Panc1 (cell line): ENCODE data around the gene EIF3J. TPM values are rescaled to one million over a fixed set of nuclear protein-coding genes. Genes with fewer than 3 reads are reported as not detected.

Source experiments
- ATAC-seq: fragments of 200-7000 bp; cut with Tn5 transposase; 2 replicates; pipeline ENCODE4 v1.9.1; 2020; ENCODE audit warnings: mild to moderate bottlenecking, moderate library complexity
- BruUV-seq: library from RNA; stranded (reverse); fragments of 400-500 nt; replicated peaks from 2 replicates; lab custom pipeline; 2021; lab: Mats Ljungman, UMichigan
- CTCF ChIA-PET: fragments of 300-600 bp; sonication (Branson Sonifier 250); formaldehyde crosslinking; loops from one replicate; lab custom pipeline; 2022; ENCODE audit warnings: antibody characterized with exemption; lab: Charles Lee
- POLR2A ChIA-PET: fragments of 300-600 bp; sonication (Branson Sonifier 250); formaldehyde crosslinking; loops from one replicate; lab custom pipeline; 2022; ENCODE audit warnings: antibody characterized with exemption; lab: Charles Lee
- DNase-seq: peaks from one replicate; pipeline ENCODE4 v3.0.0-alpha.2; 2010; ENCODE audit warnings: low read depth, low spot score
- H3K27ac ChIP-seq: 2 replicates; pipeline ENCODE4 v1.5.1; 2011; ENCODE audit warnings: mild to moderate bottlenecking, low read length, inconsistent platforms
- H3K27me3 ChIP-seq: fragments of 200-500 bp; sonication (Bioruptor generic); 2 replicates; pipeline ENCODE4 v1.6.0; 2014; ENCODE audit warnings: low read length, inconsistent platforms; ENCODE audit not compliant: control insufficient read depth, insufficient read depth
- H3K36me3 ChIP-seq: fragments of 200-500 bp; sonication (Bioruptor generic); 2 replicates; pipeline ENCODE4 v1.5.1; 2014; ENCODE audit warnings: inconsistent platforms, mild to moderate bottlenecking, low read length, moderate library complexity; ENCODE audit not compliant: control insufficient read depth, insufficient read depth
- H3K4me1 ChIP-seq: 2 replicates; pipeline ENCODE4 v1.5.1; 2011; ENCODE audit warnings: inconsistent platforms, mild to moderate bottlenecking, low read length, moderate library complexity; ENCODE audit not compliant: control insufficient read depth, insufficient read depth
- H3K4me3 ChIP-seq, 2 experiments: 2 replicates each; pipeline ENCODE4 v1.5.1; 2011 to 2012; ENCODE audit warnings: low read depth in 2 of 2, low read length in 2 of 2, mild to moderate bottlenecking in 2 of 2, inconsistent platforms in 1 of 2, moderate library complexity in 1 of 2
- H3K9me3 ChIP-seq: fragments of 200-500 bp; sonication (Bioruptor generic); 2 replicates; pipeline ENCODE4 v1.5.1; 2014; ENCODE audit warnings: low read depth, mild to moderate bottlenecking, inconsistent platforms, low read length, moderate library complexity; ENCODE audit not compliant: control insufficient read depth, insufficient read depth
- CTCF ChIP-seq: fragments of 450-650 bp; IDR thresholded peaks from 2 replicates; pipeline ENCODE4 v1.5.1; 2017; ENCODE audit warnings: mild to moderate bottlenecking
- POLR2AphosphoS5 ChIP-seq: IDR thresholded peaks from 2 replicates; pipeline ENCODE4 v1.6.1; 2012; ENCODE audit warnings: mild to moderate bottlenecking, low read depth, low read length, moderate library complexity
- REST ChIP-seq, 2 experiments: IDR thresholded peaks; 2 replicates each; pipeline ENCODE4 v1.6.1; 2011 to 2012; ENCODE audit warnings: low read depth in 2 of 2, control low read depth in 1 of 2, low read length in 1 of 2, mild to moderate bottlenecking in 1 of 2, moderate library complexity in 1 of 2; ENCODE audit not compliant: insufficient read depth in 1 of 2
- SIN3A ChIP-seq: IDR thresholded peaks from 2 replicates; pipeline ENCODE4 v1.6.1; 2012; ENCODE audit warnings: low read depth, mild to moderate bottlenecking, low read length, moderate library complexity, borderline replicate concordance; ENCODE audit not compliant: insufficient read depth
- TCF7L2 ChIP-seq: IDR thresholded peaks from 2 replicates; pipeline ENCODE4 v1.6.1; 2011; ENCODE audit warnings: mild to moderate bottlenecking, low read depth, low read length, inconsistent platforms
- in situ Hi-C: cut with HindIII; loops from 2 replicates; pipeline ENCODE4 v1.10.0; 2016; ENCODE audit warnings: low sequenced_read_pairs, low pct_unique_long_range_greater_than_20kb
- intact Hi-C: fragments of 100-400 bp; cut with micrococcal nuclease; formaldehyde crosslinking; loops from one replicate; pipeline ENCODE4 v1.10.0; 2022; ENCODE audit not compliant: unreplicated experiment
- total RNA-seq: library from RNA; stranded (reverse); gene quantifications from one replicate; pipeline ENCODE4 v1.2.1, GENCODE V29; 2021; ENCODE audit not compliant: unreplicated experiment

Gene EIF3J
- total RNA-seq, 1 experiment from 2014 or later, result 128 TPM

- intact Hi-C loops (no loop called here), in situ Hi-C loops (no loop called here)
- Histone ChIP-seq H3K4me3 (no peak overlapping the region), H3K27me3 (no peaks in the 10 kb centered on the region), H3K4me1 (no peaks in the 10 kb centered on the region), H3K27ac (no peak overlapping the region), H3K9me3 (no peaks in the 10 kb centered on the region), H3K36me3 (no peaks in the 10 kb centered on the region)
- CTCF ChIA-PET, result no interaction called here
- no TSS peak for BruUV-seq
- TF ChIP-seq TCF7L2 (no peak), POLR2AphosphoS5 (no peak), SIN3A (no peak), CTCF (no peak), REST (IDR thresholded peaks at IDR 0.05; ENCODE audit: insufficient read depth in 1 of 2, low read depth in 2 of 2, low read length in 1 of 2) (no peak)
- DNase-seq, result no peak
- no peak for ATAC-seq
- POLR2A ChIA-PET, result no interaction called here
Measured at GRCh38 chr15:44573386-44573785, 36.4 kb downstream of the EIF3J start.

- no peak overlapping the region for H3K4me3 ChIP-seq
- DNase-seq, result no peak
- CTCF ChIA-PET, result no interaction called here
- H3K9me3 ChIP-seq, result no peaks in the 10 kb centered on the region
- no peaks in the 10 kb centered on the region for H3K4me1 ChIP-seq
- H3K27ac ChIP-seq, result no peak overlapping the region
- POLR2A ChIA-PET, result no interaction called here
- ATAC-seq, result no peak
- intact Hi-C loops (no loop called here), in situ Hi-C loops (no loop called here)
- no peak for TF ChIP-seq CTCF
- BruUV-seq, result no TSS peak
- H3K27me3 ChIP-seq, result no peaks in the 10 kb centered on the region
- H3K36me3 ChIP-seq, result no peaks in the 10 kb centered on the region
Measured at GRCh38 chr15:44574734-44575133, 37.8 kb downstream of the EIF3J start.

- intact Hi-C loops (no loop called here), in situ Hi-C loops (no loop called here)
- POLR2A ChIA-PET, result interaction anchor here (0.6 kb wide), 4 partner anchors 36 to 265 kb away, joined by 3 to 4 read pairs (median 3); no protein-coding TSS in a partner anchor
- H3K4me3 ChIP-seq, result no peak overlapping the region
- DNase-seq (no peak), ATAC-seq (no peak)
- TF ChIP-seq SIN3A (no peak), REST (IDR thresholded peaks at IDR 0.05; ENCODE audit: insufficient read depth in 1 of 2, low read depth in 2 of 2, low read length in 1 of 2) (no peak)
- H3K9me3 ChIP-seq, result no peaks in the 10 kb centered on the region
- H3K27ac ChIP-seq, result no peak overlapping the region
- peaks cover 12% of the 10 kb centered on the region for H3K36me3 ChIP-seq
- CTCF ChIA-PET, result no interaction called here
- H3K4me1 ChIP-seq, result no peaks in the 10 kb centered on the region
- H3K27me3 ChIP-seq, result no peaks in the 10 kb centered on the region
- BruUV-seq, result no TSS peak
Measured at GRCh38 chr15:44580105-44580504, 43.2 kb downstream of the EIF3J start.
